Measurements from ENCODE around the gene DCLK1.

- TF ChIP-seq, protein P1, sequence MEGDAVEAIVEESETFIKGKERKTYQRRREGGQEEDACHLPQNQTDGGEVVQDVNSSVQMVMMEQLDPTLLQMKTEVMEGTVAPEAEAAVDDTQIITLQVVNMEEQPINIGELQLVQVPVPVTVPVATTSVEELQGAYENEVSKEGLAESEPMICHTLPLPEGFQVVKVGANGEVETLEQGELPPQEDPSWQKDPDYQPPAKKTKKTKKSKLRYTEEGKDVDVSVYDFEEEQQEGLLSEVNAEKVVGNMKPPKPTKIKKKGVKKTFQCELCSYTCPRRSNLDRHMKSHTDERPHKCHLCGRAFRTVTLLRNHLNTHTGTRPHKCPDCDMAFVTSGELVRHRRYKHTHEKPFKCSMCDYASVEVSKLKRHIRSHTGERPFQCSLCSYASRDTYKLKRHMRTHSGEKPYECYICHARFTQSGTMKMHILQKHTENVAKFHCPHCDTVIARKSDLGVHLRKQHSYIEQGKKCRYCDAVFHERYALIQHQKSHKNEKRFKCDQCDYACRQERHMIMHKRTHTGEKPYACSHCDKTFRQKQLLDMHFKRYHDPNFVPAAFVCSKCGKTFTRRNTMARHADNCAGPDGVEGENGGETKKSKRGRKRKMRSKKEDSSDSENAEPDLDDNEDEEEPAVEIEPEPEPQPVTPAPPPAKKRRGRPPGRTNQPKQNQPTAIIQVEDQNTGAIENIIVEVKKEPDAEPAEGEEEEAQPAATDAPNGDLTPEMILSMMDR (IDR thresholded peaks at IDR 0.05) = no peak
- TF ChIP-seq POLR2A (IDR thresholded peaks at IDR 0.05) = no peak
Measured at GRCh38 chr13:35763060-35763781, 368.0 kb downstream of the DCLK1 start.

Measured in right lobe of liver (tissue), 4 donors.